HEK293 (cell line): ENCODE measurements around the gene FAAH.

Experiments used
- BCL6B ChIP-seq: fragments of 450-650 bp; formaldehyde crosslinking; IDR thresholded peaks from 2 replicates; pipeline ENCODE4 v1.5.1; 2017; ENCODE audit warnings: missing biosample characterization, missing genetic modification characterization
- HOXA7 ChIP-seq: sonication (generic); formaldehyde crosslinking; IDR thresholded peaks from 2 replicates; pipeline ENCODE4 v1.8.1; 2022; ENCODE audit warnings: missing genetic modification reagents, borderline replicate concordance
- HOXD13 ChIP-seq: sonication (generic); formaldehyde crosslinking; IDR thresholded peaks from 2 replicates; pipeline ENCODE4 v1.8.0; 2022; ENCODE audit warnings: missing genetic modification reagents, borderline replicate concordance
- PBX3 ChIP-seq: sonication (generic); formaldehyde crosslinking; IDR thresholded peaks from 2 replicates; pipeline ENCODE4 v1.8.1; 2022; ENCODE audit warnings: mild to moderate bottlenecking, moderate library complexity, missing genetic modification reagents
- PRDM1 ChIP-seq: fragments of 450-650 bp; formaldehyde crosslinking; IDR thresholded peaks from 2 replicates; pipeline ENCODE4; 2016; ENCODE audit warnings: missing biosample characterization, missing genetic modification characterization
- SCRT1 ChIP-seq: fragments of 450-650 bp; formaldehyde crosslinking; IDR thresholded peaks from 2 replicates; pipeline ENCODE4 v1.5.1; 2016; ENCODE audit warnings: missing biosample characterization, missing genetic modification characterization, borderline replicate concordance
- ZBTB20 ChIP-seq: fragments of 450-650 bp; formaldehyde crosslinking; IDR thresholded peaks from 2 replicates; pipeline ENCODE4 v1.5.1; 2016; ENCODE audit warnings: missing biosample characterization, missing genetic modification characterization
- ZBTB44 ChIP-seq: fragments of 450-650 bp; IDR thresholded peaks from 2 replicates; pipeline ENCODE4 v1.5.1; 2018; ENCODE audit warnings: missing biosample characterization, mild to moderate bottlenecking, missing genetic modification characterization
- ZBTB49 ChIP-seq: fragments of 450-650 bp; formaldehyde crosslinking; IDR thresholded peaks from 2 replicates; pipeline ENCODE4 v1.5.1; 2016; ENCODE audit warnings: missing biosample characterization, missing genetic modification characterization, low read depth
- ZEB2 ChIP-seq: fragments of 450-650 bp; formaldehyde crosslinking; IDR thresholded peaks from 2 replicates; pipeline ENCODE4 v1.5.1; 2016; ENCODE audit warnings: missing biosample characterization, missing genetic modification characterization
- ZNF133 ChIP-seq: fragments of 450-650 bp; formaldehyde crosslinking; IDR thresholded peaks from 2 replicates; pipeline ENCODE4 v1.5.1; 2016; ENCODE audit warnings: missing biosample characterization, missing genetic modification characterization
- ZNF155 ChIP-seq: fragments of 450-650 bp; formaldehyde crosslinking; IDR thresholded peaks from 2 replicates; pipeline ENCODE4 v1.5.1; 2016; ENCODE audit warnings: missing biosample characterization, missing genetic modification characterization
- ZNF16 ChIP-seq: fragments of 450-650 bp; formaldehyde crosslinking; IDR thresholded peaks from 2 replicates; pipeline ENCODE4 v1.5.1; 2016; ENCODE audit warnings: low read depth, missing biosample characterization, missing genetic modification characterization
- ZNF202 ChIP-seq: fragments of 450-650 bp; formaldehyde crosslinking; IDR thresholded peaks from 2 replicates; pipeline ENCODE4 v1.5.1; 2016; ENCODE audit warnings: missing biosample characterization, missing genetic modification characterization, borderline replicate concordance
- ZNF280C ChIP-seq: fragments of 450-650 bp; formaldehyde crosslinking; IDR thresholded peaks from 2 replicates; pipeline ENCODE4 v1.5.1; 2016; ENCODE audit warnings: missing biosample characterization, missing genetic modification characterization
- ZNF341 ChIP-seq: fragments of 450-650 bp; formaldehyde crosslinking; IDR thresholded peaks from 2 replicates; pipeline ENCODE4; 2016; ENCODE audit warnings: low read depth, missing biosample characterization, missing genetic modification characterization
- ZNF350 ChIP-seq: fragments of 450-650 bp; formaldehyde crosslinking; IDR thresholded peaks from 2 replicates; pipeline ENCODE4 v1.5.0; 2017; ENCODE audit warnings: missing biosample characterization, mild to moderate bottlenecking, missing genetic modification characterization
- ZNF394 ChIP-seq: fragments of 450-650 bp; formaldehyde crosslinking; IDR thresholded peaks from 2 replicates; pipeline ENCODE4 v1.5.1; 2016; ENCODE audit warnings: missing biosample characterization, missing genetic modification characterization, mild to moderate bottlenecking, moderate library complexity, borderline replicate concordance
- ZNF426 ChIP-seq: fragments of 450-650 bp; formaldehyde crosslinking; IDR thresholded peaks from 2 replicates; pipeline ENCODE4 v1.5.1; 2017; ENCODE audit warnings: missing biosample characterization, missing genetic modification characterization, mild to moderate bottlenecking, inconsistent platforms, moderate library complexity
- ZNF548 ChIP-seq: fragments of 450-650 bp; formaldehyde crosslinking; IDR thresholded peaks from 2 replicates; pipeline ENCODE4 v1.5.1; 2016; ENCODE audit warnings: missing biosample characterization, missing genetic modification characterization
- ZNF580 ChIP-seq: fragments of 450-650 bp; formaldehyde crosslinking; IDR thresholded peaks from 2 replicates; pipeline ENCODE4 v1.5.1; 2016; ENCODE audit warnings: missing biosample characterization, missing genetic modification characterization
- ZNF600 ChIP-seq: fragments of 450-650 bp; formaldehyde crosslinking; IDR thresholded peaks from 2 replicates; pipeline ENCODE4 v1.5.1; 2016; ENCODE audit warnings: missing biosample characterization, missing genetic modification characterization
- ZNF610 ChIP-seq: fragments of 450-650 bp; formaldehyde crosslinking; IDR thresholded peaks from 2 replicates; pipeline ENCODE4 v1.5.1; 2016; ENCODE audit warnings: missing biosample characterization, missing genetic modification characterization, borderline replicate concordance
- ZNF658 ChIP-seq: fragments of 450-650 bp; formaldehyde crosslinking; IDR thresholded peaks from 2 replicates; pipeline ENCODE4; 2016; ENCODE audit warnings: missing biosample characterization, missing genetic modification characterization
- ZNF664 ChIP-seq: fragments of 450-650 bp; formaldehyde crosslinking; IDR thresholded peaks from 2 replicates; pipeline ENCODE4 v1.5.1; 2016; ENCODE audit warnings: missing biosample characterization, missing genetic modification characterization
- ZNF670 ChIP-seq: fragments of 450-650 bp; formaldehyde crosslinking; IDR thresholded peaks from 2 replicates; pipeline ENCODE4 v1.5.1; 2016; ENCODE audit warnings: missing biosample characterization, missing genetic modification characterization, low read depth
- ZNF747 ChIP-seq: fragments of 450-650 bp; formaldehyde crosslinking; IDR thresholded peaks from 2 replicates; pipeline ENCODE4 v1.5.1; 2016; ENCODE audit warnings: missing biosample characterization, missing genetic modification characterization
- ZNF768 ChIP-seq: fragments of 450-650 bp; formaldehyde crosslinking; IDR thresholded peaks from 2 replicates; pipeline ENCODE4 v1.5.1; 2018; ENCODE audit warnings: missing biosample characterization, mild to moderate bottlenecking, missing genetic modification characterization
- ZNF791 ChIP-seq: fragments of 450-650 bp; formaldehyde crosslinking; IDR thresholded peaks from 2 replicates; pipeline ENCODE4 v1.5.1; 2016; ENCODE audit warnings: missing biosample characterization, missing genetic modification characterization
- ZNF830 ChIP-seq: fragments of 450-650 bp; IDR thresholded peaks from 2 replicates; pipeline ENCODE4 v1.5.0; 2018; ENCODE audit warnings: missing biosample characterization, missing genetic modification characterization, low read depth, mild to moderate bottlenecking, moderate library complexity
- ZSCAN30 ChIP-seq: fragments of 450-650 bp; IDR thresholded peaks from 2 replicates; pipeline ENCODE4 v1.5.1; 2018; ENCODE audit warnings: missing biosample characterization, mild to moderate bottlenecking, missing genetic modification characterization, moderate library complexity

FAAH gene

GRCh38 chr1:46442317-46443161 lies 48.4 kb downstream of the FAAH start (continued):
- TF ChIP-seq ZNF658 (tag by site-specific recombination) (no peak), ZNF341 (no peak; the same call in 1 of the 2 replicates), ZNF791 (tag by site-specific recombination) (no peak), ZNF548 (tag by site-specific recombination) (no peak), ZNF610 (0 out of 2 replicates have a peak, but pooled peaks have one; percentile 34), ZNF350 (tag by site-specific recombination) (no peak), SCRT1 (no peak), ZNF394 (tag by site-specific recombination) (peak; percentile 40; the same call in 1 of the 2 replicates), PBX3 (CRISPR knock-in tag) (0 out of 2 replicates have a peak, but pooled peaks have one; percentile 17), BCL6B (no peak), ZNF670 (tag by site-specific recombination) (no peak), ZSCAN30 (tag by site-specific recombination) (peak; percentile 73; the same call in 1 of the 2 replicates), ZNF426 (tag by site-specific recombination) (no peak), ZNF830 (no peak), ZNF16 (tag by site-specific recombination) (no peak), HOXA7 (CRISPR knock-in tag) (no peak), HOXD13 (CRISPR knock-in tag) (no peak), ZNF664 (tag by site-specific recombination) (no peak), ZNF600 (tag by site-specific recombination) (peak; percentile 43; the same call in 1 of the 2 replicates), PRDM1 (tag by site-specific recombination) (peak; percentile 68), ZNF747 (tag by site-specific recombination) (no peak), ZNF155 (tag by site-specific recombination) (no peak), ZNF580 (tag by site-specific recombination) (peak; percentile 72; the same call in 1 of the 2 replicates), ZEB2 (peak; percentile 84), ZBTB44 (tag by site-specific recombination) (no peak), ZBTB49 (tag by site-specific recombination) (no peak), ZNF768 (no peak), ZNF202 (tag by site-specific recombination) (no peak), ZBTB20 (tag by site-specific recombination) (peak; percentile 100), ZNF133 (tag by site-specific recombination) (no peak), ZNF280C (tag by site-specific recombination) (no peak)
